ENCODE results near the gene FBRS.
"Not testable (repeated sequence)": the region's sequence is repeated elsewhere in the genome, so short reads cannot be mapped to it uniquely, and the experiment has no call there.

The FBRS gene

DNA sequence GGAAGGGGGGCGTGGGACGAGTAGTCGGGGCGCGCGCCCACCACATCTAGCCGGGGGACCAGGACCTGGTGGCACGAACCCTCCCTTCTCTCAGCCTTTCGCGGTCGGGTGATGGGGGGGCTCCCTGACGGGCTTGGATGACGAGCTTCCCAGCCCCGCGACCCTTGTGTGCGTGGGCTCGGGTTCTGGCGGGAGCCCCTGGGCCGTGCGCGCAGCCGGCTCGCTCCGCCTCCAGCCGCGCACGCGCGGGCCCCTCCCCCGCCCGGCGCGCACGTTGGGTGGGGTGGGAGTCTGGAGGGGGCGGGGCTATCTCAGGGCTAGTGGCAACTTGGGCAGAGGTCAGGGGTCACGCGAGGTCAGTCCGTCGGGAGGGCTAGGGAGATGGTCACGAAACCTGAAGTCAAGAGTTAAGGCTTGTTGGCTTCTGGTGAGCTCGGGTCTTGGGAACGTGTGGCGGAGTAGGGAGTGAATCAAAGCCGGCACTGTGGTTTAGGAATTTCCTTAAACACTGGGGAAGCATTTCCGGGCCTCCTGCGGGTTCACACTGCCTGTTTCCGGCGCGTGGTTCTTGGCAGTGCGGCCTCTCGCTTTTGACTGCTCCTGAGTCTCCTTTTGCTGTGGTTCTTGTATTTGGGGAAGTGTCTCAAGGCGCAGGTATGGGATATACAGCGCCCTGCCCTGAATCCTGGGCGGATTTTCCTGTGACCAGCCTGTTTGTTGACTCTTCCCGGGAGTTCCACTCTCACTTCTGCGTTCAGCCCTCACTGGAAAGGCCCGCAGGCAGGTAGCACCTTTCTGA, 40.8 kb downstream of the FBRS start, which contains the start of gene SRCAP:
SRCAP (plus strand) TSS at position 356 of the 799 bp plus-strand sequence. CDS start 1,654 bp downstream, outside the sequence.
- Histone ChIP-seq H3K36me3 (peaks cover 36% of the 10 kb centered on the region), H3K4me1 (ENCODE audit: control insufficient read depth in 1 of 2, insufficient read depth in 1 of 2, low read depth in 1 of 2, low read length in 1 of 2) (peaks cover 30 to 31% of the 10 kb centered on the region in 2 experiments), H3K27me3 (no peaks in the 10 kb centered on the region), H3K4me3 (ENCODE audit: low read depth in 1 of 2, low read length in 1 of 2) (peak within 1 kb of the TSS; percentile 91 to 100), H3K27ac (peak within 1 kb of the TSS; percentile 100), H3K9me3 (no peaks in the 10 kb centered on the region)
- TF ChIP-seq, protein P1, sequence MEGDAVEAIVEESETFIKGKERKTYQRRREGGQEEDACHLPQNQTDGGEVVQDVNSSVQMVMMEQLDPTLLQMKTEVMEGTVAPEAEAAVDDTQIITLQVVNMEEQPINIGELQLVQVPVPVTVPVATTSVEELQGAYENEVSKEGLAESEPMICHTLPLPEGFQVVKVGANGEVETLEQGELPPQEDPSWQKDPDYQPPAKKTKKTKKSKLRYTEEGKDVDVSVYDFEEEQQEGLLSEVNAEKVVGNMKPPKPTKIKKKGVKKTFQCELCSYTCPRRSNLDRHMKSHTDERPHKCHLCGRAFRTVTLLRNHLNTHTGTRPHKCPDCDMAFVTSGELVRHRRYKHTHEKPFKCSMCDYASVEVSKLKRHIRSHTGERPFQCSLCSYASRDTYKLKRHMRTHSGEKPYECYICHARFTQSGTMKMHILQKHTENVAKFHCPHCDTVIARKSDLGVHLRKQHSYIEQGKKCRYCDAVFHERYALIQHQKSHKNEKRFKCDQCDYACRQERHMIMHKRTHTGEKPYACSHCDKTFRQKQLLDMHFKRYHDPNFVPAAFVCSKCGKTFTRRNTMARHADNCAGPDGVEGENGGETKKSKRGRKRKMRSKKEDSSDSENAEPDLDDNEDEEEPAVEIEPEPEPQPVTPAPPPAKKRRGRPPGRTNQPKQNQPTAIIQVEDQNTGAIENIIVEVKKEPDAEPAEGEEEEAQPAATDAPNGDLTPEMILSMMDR (IDR thresholded peaks at IDR 0.05) = no peak

- Histone ChIP-seq H3K4me3 (ENCODE audit: low read depth in 1 of 2, low read length in 1 of 2) (peak overlapping the region; percentile 91 to 100), H3K27me3 (no peaks in the 10 kb centered on the region)
- TF ChIP-seq, protein P1 (IDR thresholded peaks at IDR 0.05) = no peak
These were observed 41.4 kb downstream of the FBRS start for GRCh38 chr16:30699615-30700099.

GRCh38 chr16:30700491-30700890, 42.3 kb downstream of the FBRS start:
- Histone ChIP-seq H3K4me3 (ENCODE audit: low read depth in 1 of 2, low read length in 1 of 2) (no peak overlapping the region), H3K4me1 (ENCODE audit: control insufficient read depth in 1 of 2, insufficient read depth in 1 of 2, low read depth in 1 of 2, low read length in 1 of 2) (peaks cover 23 to 24% of the 10 kb centered on the region in 2 experiments), H3K27ac (peak overlapping the region; percentile 100), H3K27me3 (no peaks in the 10 kb centered on the region), H3K9me3 (no peaks in the 10 kb centered on the region), H3K36me3 (peaks cover 50% of the 10 kb centered on the region)
- TF ChIP-seq, protein P1 (IDR thresholded peaks at IDR 0.05) = no peak

More at GRCh38 chr16:30699615-30700099, 41.4 kb downstream of the FBRS start:
- Histone ChIP-seq H3K27ac (peak overlapping the region; percentile 100), H3K36me3 (peaks cover 42% of the 10 kb centered on the region), H3K9me3 (no peaks in the 10 kb centered on the region), H3K4me1 (ENCODE audit: control insufficient read depth in 1 of 2, insufficient read depth in 1 of 2, low read depth in 1 of 2, low read length in 1 of 2) (peaks cover 24 to 26% of the 10 kb centered on the region in 2 experiments)

DNA sequence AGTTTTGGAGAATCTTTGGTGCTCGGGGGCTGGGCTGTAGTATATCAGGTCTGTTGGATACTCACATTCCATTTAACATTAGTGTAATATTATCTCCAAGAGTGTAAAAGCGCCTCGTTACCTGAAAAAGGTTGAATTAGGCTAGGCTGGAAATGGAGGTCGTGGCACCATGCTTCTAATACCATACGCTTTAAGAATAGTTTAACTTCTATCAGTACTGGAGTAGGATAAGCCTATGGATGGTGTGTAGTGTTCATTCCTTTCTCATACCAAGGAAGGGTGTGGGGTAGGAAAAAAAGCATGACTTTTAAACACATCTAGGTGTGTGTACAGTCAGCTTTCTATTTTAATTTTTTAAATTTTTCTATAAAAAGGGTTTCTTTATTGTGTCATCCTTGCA, 42.7 kb downstream of the FBRS start:
- Histone ChIP-seq H3K4me1 (ENCODE audit: control insufficient read depth in 1 of 2, insufficient read depth in 1 of 2, low read depth in 1 of 2, low read length in 1 of 2) (peaks cover 23 to 24% of the 10 kb centered on the region in 2 experiments), H3K4me3 (ENCODE audit: low read depth in 1 of 2, low read length in 1 of 2) (no peak overlapping the region), H3K27me3 (no peaks in the 10 kb centered on the region), H3K36me3 (peaks cover 55% of the 10 kb centered on the region), H3K9me3 (no peaks in the 10 kb centered on the region), H3K27ac (peak overlapping the region; percentile 100)
- TF ChIP-seq, protein P1 (IDR thresholded peaks at IDR 0.05) = no peak

DNA sequence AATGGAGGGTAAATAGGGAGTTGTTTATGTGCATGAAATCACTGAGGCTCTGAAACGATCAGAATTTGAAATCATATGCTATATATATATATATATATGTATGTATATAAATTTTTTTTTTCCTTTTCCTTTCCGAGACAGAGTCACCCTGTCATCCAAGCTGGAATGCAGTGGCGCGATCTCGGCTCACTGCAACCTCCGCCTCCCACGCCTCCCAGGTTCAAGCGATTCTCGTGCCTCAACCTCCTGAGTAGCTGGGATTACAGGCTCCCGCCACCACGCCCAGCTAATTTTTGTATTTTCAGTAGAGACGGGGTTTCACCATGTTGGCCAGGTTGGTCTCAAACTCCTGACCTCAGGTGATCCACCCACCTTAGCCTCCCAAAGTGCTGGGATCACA, 44.8 kb downstream of the FBRS start:
- H3K36me3 ChIP-seq = peaks cover 76% of the 10 kb centered on the region
- not testable (repeated sequence) for H3K27ac ChIP-seq; H3K4me3 ChIP-seq (ENCODE audit: low read depth in 1 of 2, low read length in 1 of 2); H3K9me3 ChIP-seq; H3K27me3 ChIP-seq
- H3K4me1 ChIP-seq (ENCODE audit: control insufficient read depth in 1 of 2, insufficient read depth in 1 of 2, low read depth in 1 of 2, low read length in 1 of 2) = peaks cover 15% of the 10 kb centered on the region in 2 experiments

DNA sequence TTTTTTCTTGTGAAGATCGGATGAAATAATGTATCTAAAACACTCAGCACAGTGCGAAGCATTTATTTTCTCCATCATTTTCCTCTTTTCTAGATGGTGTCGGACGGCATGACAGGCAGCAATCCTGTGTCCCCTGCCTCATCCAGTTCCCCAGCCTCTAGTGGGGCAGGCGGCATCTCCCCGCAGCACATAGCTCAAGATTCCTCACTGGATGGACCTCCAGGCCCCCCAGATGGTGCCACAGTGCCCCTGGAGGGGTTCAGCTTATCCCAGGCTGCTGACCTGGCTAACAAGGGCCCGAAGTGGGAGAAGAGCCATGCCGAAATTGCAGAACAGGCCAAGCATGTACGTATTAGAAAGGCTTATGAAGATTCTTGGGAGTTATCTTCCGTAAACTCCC, 45.7 kb downstream of the FBRS start:
- Histone ChIP-seq H3K4me3 (ENCODE audit: low read depth in 1 of 2, low read length in 1 of 2) (no peak overlapping the region), H3K4me1 (ENCODE audit: control insufficient read depth in 1 of 2, insufficient read depth in 1 of 2, low read depth in 1 of 2, low read length in 1 of 2) (peaks cover 12 to 15% of the 10 kb centered on the region in 2 experiments)
- TF ChIP-seq, protein P1 (IDR thresholded peaks at IDR 0.05) = no peak

More for the DNA sequence above, 45.7 kb downstream of the FBRS start:
- H3K9me3 ChIP-seq = no peaks in the 10 kb centered on the region
- H3K27me3 ChIP-seq = no peaks in the 10 kb centered on the region
- H3K27ac ChIP-seq = no peak overlapping the region
- H3K36me3 ChIP-seq = peaks cover 85% of the 10 kb centered on the region
